ENCODE data around the gene DCST2. TPM values are rescaled to one million over a fixed set of nuclear protein-coding genes. Genes with fewer than 3 reads are reported as not detected.

Gene DCST2
- polyA plus RNA-seq, 1 of the 3 experiments (the other 2 are of a cell fraction), result 0.76 TPM

- ChIA-PET POLR2A (interaction anchor here (0.6 to 0.9 kb wide), 3 partner anchors 13 to 61 kb away, joined by 3 to 4 read pairs (median 3); partner anchors contain the start of genes PBXIP1 and PYGO2), CTCF (interaction anchor here (0.6 to 9.3 kb wide), 46 partner anchors 8 to 461 kb away, joined by 3 to 149 read pairs (median 6); partner anchors contain the start of genes ADAM15, CKS1B, DCST1 and DCST2)
- Histone ChIP-seq H3K27me3 (ENCODE audit: insufficient read depth) (no peaks in the 10 kb centered on the region), H3K9ac (no peak overlapping the region), H3F3A (replicated peaks; ENCODE audit: insufficient read depth) (peaks cover 6% of the 10 kb centered on the region), H2AFZ (ENCODE audit: low read depth) (no peak overlapping the region), H3K9me2 (no peaks in the 10 kb centered on the region), H4K20me1 (ENCODE audit: insufficient read depth) (no peaks in the 10 kb centered on the region), H3K9me3 (no peaks in the 10 kb centered on the region), H3K27ac (ENCODE audit: low read depth in 2 of 2, low read length in 1 of 2) (no peak overlapping the region), H3K79me2 (ENCODE audit: insufficient read depth) (no peaks in the 10 kb centered on the region), H3K36me3 (replicated peaks in 1 of 2; ENCODE audit: control insufficient read depth in 1 of 2, insufficient read depth in 2 of 2, low read length in 1 of 2) (peaks cover 0 to 22% of the 10 kb centered on the region in 2 experiments), H3K4me2 (peak overlapping the region; percentile 45; the same call in 1 of the 2 replicates), H3K4me3 (ENCODE audit: low read depth in 2 of 2, low read length in 1 of 2) (peak overlapping the region; percentile 20 to 51; a peak in 2 of 4 replicates), H3K4me1 (ENCODE audit: control insufficient read depth in 1 of 2, insufficient read depth in 2 of 2, low read depth in 1 of 2, low read length in 1 of 2) (peaks cover 0 to 6% of the 10 kb centered on the region in 2 experiments; a peak in 1 of 4 replicates)
- DNase-seq, result peak; percentile 93
- WGBS (ENCODE audit: low lambda C conversion rate), result 29% methylated on average over 18 of the region's 49 CpGs
- no peak for TF ChIP-seq TEAD4 (IDR thresholded peaks at IDR 0.05; ENCODE audit: borderline replicate concordance, insufficient read depth)
- no peak for TF ChIP-seq USF1 (IDR thresholded peaks at IDR 0.05; ENCODE audit: borderline replicate concordance, low read depth)
- TF ChIP-seq, protein P1, sequence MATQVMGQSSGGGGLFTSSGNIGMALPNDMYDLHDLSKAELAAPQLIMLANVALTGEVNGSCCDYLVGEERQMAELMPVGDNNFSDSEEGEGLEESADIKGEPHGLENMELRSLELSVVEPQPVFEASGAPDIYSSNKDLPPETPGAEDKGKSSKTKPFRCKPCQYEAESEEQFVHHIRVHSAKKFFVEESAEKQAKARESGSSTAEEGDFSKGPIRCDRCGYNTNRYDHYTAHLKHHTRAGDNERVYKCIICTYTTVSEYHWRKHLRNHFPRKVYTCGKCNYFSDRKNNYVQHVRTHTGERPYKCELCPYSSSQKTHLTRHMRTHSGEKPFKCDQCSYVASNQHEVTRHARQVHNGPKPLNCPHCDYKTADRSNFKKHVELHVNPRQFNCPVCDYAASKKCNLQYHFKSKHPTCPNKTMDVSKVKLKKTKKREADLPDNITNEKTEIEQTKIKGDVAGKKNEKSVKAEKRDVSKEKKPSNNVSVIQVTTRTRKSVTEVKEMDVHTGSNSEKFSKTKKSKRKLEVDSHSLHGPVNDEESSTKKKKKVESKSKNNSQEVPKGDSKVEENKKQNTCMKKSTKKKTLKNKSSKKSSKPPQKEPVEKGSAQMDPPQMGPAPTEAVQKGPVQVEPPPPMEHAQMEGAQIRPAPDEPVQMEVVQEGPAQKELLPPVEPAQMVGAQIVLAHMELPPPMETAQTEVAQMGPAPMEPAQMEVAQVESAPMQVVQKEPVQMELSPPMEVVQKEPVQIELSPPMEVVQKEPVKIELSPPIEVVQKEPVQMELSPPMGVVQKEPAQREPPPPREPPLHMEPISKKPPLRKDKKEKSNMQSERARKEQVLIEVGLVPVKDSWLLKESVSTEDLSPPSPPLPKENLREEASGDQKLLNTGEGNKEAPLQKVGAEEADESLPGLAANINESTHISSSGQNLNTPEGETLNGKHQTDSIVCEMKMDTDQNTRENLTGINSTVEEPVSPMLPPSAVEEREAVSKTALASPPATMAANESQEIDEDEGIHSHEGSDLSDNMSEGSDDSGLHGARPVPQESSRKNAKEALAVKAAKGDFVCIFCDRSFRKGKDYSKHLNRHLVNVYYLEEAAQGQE (IDR thresholded peaks at IDR 0.05; ENCODE audit: low read depth, low read length), result no peak
- TF ChIP-seq YY1 (IDR thresholded peaks at IDR 0.05; ENCODE audit: low read depth), result no peak
- no peak for TF ChIP-seq NRF1 (IDR thresholded peaks at IDR 0.05; ENCODE audit: low read depth, low read length)
- TF ChIP-seq JUND (IDR thresholded peaks at IDR 0.05), result no peak; the same call in 1 of the 2 replicates
- no peak for TF ChIP-seq ELF1 (IDR thresholded peaks at IDR 0.05)
- no peak for TF ChIP-seq TAF1 (IDR thresholded peaks at IDR 0.05; ENCODE audit: borderline replicate concordance, low read depth, low read length)
- TF ChIP-seq GATA2 (CRISPR knock-in tag; IDR thresholded peaks at IDR 0.05), result no peak
- peak; percentile 55; the same call in 1 of the 2 replicates for TF ChIP-seq SIN3A (IDR thresholded peaks at IDR 0.05; ENCODE audit: borderline replicate concordance, low read depth, low read length)
- TF ChIP-seq, protein P2, sequence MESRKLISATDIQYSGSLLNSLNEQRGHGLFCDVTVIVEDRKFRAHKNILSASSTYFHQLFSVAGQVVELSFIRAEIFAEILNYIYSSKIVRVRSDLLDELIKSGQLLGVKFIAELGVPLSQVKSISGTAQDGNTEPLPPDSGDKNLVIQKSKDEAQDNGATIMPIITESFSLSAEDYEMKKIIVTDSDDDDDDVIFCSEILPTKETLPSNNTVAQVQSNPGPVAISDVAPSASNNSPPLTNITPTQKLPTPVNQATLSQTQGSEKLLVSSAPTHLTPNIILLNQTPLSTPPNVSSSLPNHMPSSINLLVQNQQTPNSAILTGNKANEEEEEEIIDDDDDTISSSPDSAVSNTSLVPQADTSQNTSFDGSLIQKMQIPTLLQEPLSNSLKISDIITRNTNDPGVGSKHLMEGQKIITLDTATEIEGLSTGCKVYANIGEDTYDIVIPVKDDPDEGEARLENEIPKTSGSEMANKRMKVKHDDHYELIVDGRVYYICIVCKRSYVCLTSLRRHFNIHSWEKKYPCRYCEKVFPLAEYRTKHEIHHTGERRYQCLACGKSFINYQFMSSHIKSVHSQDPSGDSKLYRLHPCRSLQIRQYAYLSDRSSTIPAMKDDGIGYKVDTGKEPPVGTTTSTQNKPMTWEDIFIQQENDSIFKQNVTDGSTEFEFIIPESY (IDR thresholded peaks at IDR 0.05; ENCODE audit: borderline replicate concordance, low read depth), result no peak
- no peak for TF ChIP-seq FOSL2 (IDR thresholded peaks at IDR 0.05; ENCODE audit: borderline replicate concordance, low read depth)
- peak; percentile 86 for TF ChIP-seq CTCF (IDR thresholded peaks at IDR 0.05)
- TF ChIP-seq CHD2 (IDR thresholded peaks at IDR 0.05; ENCODE audit: low read length, partially characterized antibody), result peak; percentile 57
- TF ChIP-seq MXI1 (IDR thresholded peaks at IDR 0.05; ENCODE audit: low read depth, low read length), result peak; percentile 54; the same call in 1 of the 2 replicates
- no peak for TF ChIP-seq FOXM1 (IDR thresholded peaks at IDR 0.05; ENCODE audit: low read depth)
- no peak for TF ChIP-seq MEF2A (IDR thresholded peaks at IDR 0.05; ENCODE audit: borderline replicate concordance, low read depth)
- TF ChIP-seq RXRA (IDR thresholded peaks at IDR 0.05; ENCODE audit: borderline replicate concordance, low read depth), result no peak
- TF ChIP-seq, protein P3, sequence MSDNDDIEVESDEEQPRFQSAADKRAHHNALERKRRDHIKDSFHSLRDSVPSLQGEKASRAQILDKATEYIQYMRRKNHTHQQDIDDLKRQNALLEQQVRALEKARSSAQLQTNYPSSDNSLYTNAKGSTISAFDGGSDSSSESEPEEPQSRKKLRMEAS (IDR thresholded peaks at IDR 0.05; ENCODE audit: low read depth), result peak; percentile 61; the same call in 1 of the 2 replicates
- peak; percentile 7; the same call in 1 of the 2 replicates for TF ChIP-seq PBX3 (IDR thresholded peaks at IDR 0.05)
- no peak for TF ChIP-seq NFIC (IDR thresholded peaks at IDR 0.05; ENCODE audit: borderline replicate concordance)
- TF ChIP-seq SMC3 (IDR thresholded peaks at IDR 0.05; ENCODE audit: low read depth, low read length), result peak; percentile 83
Measured at GRCh38 chr1:155017041-155017945, 16.3 kb downstream of the DCST2 start.
